Activated CD4-positive, alpha-beta T cell treated with anti-CD3 and anti-CD28 coated beads, Interleukin-2, Interleukin-4, amounts not matched to agents 100 ng/mL and 50 ng/mL, durations not matched to agents 16 hours and 8 hours (primary cell): ENCODE measurements around the gene ABLIM1.

ENCODE experiments used
- DNase-seq: peaks from one replicate; pipeline ENCODE4 v3.0.0-alpha.2; 2020; ENCODE audit warnings: low spot score

Gene ABLIM1

GRCh38 chr10:114489521-114490310 lies 168.4 kb downstream of the ABLIM1 start:
- no peak for DNase-seq

GRCh38 chr10:114487815-114488536 lies 170.1 kb downstream of the ABLIM1 start:
- DNase-seq: no peak

- DNase-seq: no peak
These were observed 170.9 kb downstream of the ABLIM1 start for GRCh38 chr10:114486938-114487814.

GRCh38 chr10:114485696-114486400 lies 172.2 kb downstream of the ABLIM1 start:
- DNase-seq: no peak

- no peak for DNase-seq
These were observed 174.5 kb downstream of the ABLIM1 start for GRCh38 chr10:114483575-114483974.

GRCh38 chr10:114482480-114483304 lies 175.4 kb downstream of the ABLIM1 start:
- no peak for DNase-seq

- no peak for DNase-seq
These were observed 177.0 kb downstream of the ABLIM1 start for GRCh38 chr10:114481055-114481454.

- DNase-seq: no peak
These were observed 178.2 kb downstream of the ABLIM1 start for GRCh38 chr10:114479836-114480235.

- no peak for DNase-seq
These were observed 178.8 kb downstream of the ABLIM1 start for GRCh38 chr10:114479307-114479706.

- no peak for DNase-seq
These were observed 179.8 kb downstream of the ABLIM1 start for GRCh38 chr10:114478281-114478680.

GRCh38 chr10:114477285-114477684 lies 180.8 kb downstream of the ABLIM1 start:
- no peak for DNase-seq

- DNase-seq: no peak
These were observed 183.1 kb downstream of the ABLIM1 start for GRCh38 chr10:114474989-114475388.

- DNase-seq: no peak
These were observed 184.3 kb downstream of the ABLIM1 start for GRCh38 chr10:114473776-114474175.

GRCh38 chr10:114472877-114473253 lies 185.2 kb downstream of the ABLIM1 start:
- no peak for DNase-seq

GRCh38 chr10:114471906-114472876 lies 185.9 kb downstream of the ABLIM1 start:
- no peak for DNase-seq

- peak; percentile 73 for DNase-seq
These were observed 186.8 kb downstream of the ABLIM1 start for GRCh38 chr10:114470956-114471905.

- DNase-seq: no peak
These were observed 187.7 kb downstream of the ABLIM1 start for GRCh38 chr10:114470361-114470760.

- DNase-seq: peak; percentile 27
These were observed 199.1 kb downstream of the ABLIM1 start for GRCh38 chr10:114458955-114459354.
